GM12891 (cell line): ENCODE measurements around the gene NALCN.

ENCODE experiments used
- DNase-seq: peaks from one replicate; pipeline ENCODE4 v3.0.0; 2011; ENCODE audit warnings: low spot score; ENCODE audit not compliant: insufficient read length
- FAIRE-seq: peaks from 2 replicates; lab custom pipeline; 2011; peaks lifted over from hg19 to GRCh38; lab: Jason Lieb, UNC
- PAX5 ChIP-seq: IDR thresholded peaks from 2 replicates; pipeline ENCODE4 v1.6.1; 2011; ENCODE audit warnings: low read length, moderate library complexity, mild to moderate bottlenecking; ENCODE audit not compliant: insufficient read depth, severe bottlenecking
- POLR2A ChIP-seq: IDR thresholded peaks from 2 replicates; pipeline ENCODE4 v1.6.1; 2011; ENCODE audit warnings: low read depth, low read length, control low read depth
- POLR2AphosphoS5 ChIP-seq: IDR thresholded peaks from 2 replicates; pipeline ENCODE4 v1.6.1; 2011; ENCODE audit warnings: low read depth, low read length, control low read depth
- POU2F2 ChIP-seq: IDR thresholded peaks from 2 replicates; pipeline ENCODE4 v1.6.1; 2011; ENCODE audit warnings: low read depth, mild to moderate bottlenecking, control low read depth, low read length, moderate library complexity
- SPI1 ChIP-seq: IDR thresholded peaks from 2 replicates; pipeline ENCODE4 v1.6.1; 2011; ENCODE audit warnings: low read depth, low read length, control low read depth
- TAF1 ChIP-seq: IDR thresholded peaks from 2 replicates; pipeline ENCODE4 v1.6.1; 2011; ENCODE audit warnings: low read depth, low read length, control low read depth

Gene NALCN

GRCh38 chr13:101204270-101205020, 211.9 kb downstream of the NALCN start:
- DNase-seq = no peak
- no peak for FAIRE-seq
- TF ChIP-seq POLR2A = no peak
- TF ChIP-seq TAF1 = no peak
- TF ChIP-seq POU2F2 = no peak
- no peak for TF ChIP-seq SPI1
- TF ChIP-seq PAX5 = no peak
- no peak for TF ChIP-seq POLR2AphosphoS5

- DNase-seq (no peak), FAIRE-seq (no peak)
- TF ChIP-seq POLR2AphosphoS5 = no peak
- no peak for TF ChIP-seq POU2F2
- no peak for TF ChIP-seq PAX5
- no peak for TF ChIP-seq TAF1
- no peak for TF ChIP-seq POLR2A
- TF ChIP-seq SPI1 = no peak
Observed at GRCh38 chr13:101202590-101202989, 213.7 kb downstream of the NALCN start.

GRCh38 chr13:101190976-101191375, 225.3 kb downstream of the NALCN start:
- DNase-seq = no peak
- TF ChIP-seq POLR2AphosphoS5 = no peak
- TF ChIP-seq PAX5 = no peak
- TF ChIP-seq SPI1 = no peak
- TF ChIP-seq POLR2A = no peak
- no peak for TF ChIP-seq POU2F2
- no peak for TF ChIP-seq TAF1
- FAIRE-seq = no peak

GRCh38 chr13:101190337-101190736, 226.0 kb downstream of the NALCN start:
- FAIRE-seq (no peak), DNase-seq (no peak)
- no peak for TF ChIP-seq SPI1
- TF ChIP-seq POLR2AphosphoS5 = no peak
- TF ChIP-seq POLR2A = no peak
- TF ChIP-seq POU2F2 = no peak
- TF ChIP-seq PAX5 = no peak
- TF ChIP-seq TAF1 = no peak

- FAIRE-seq (no peak), DNase-seq (no peak)
- TF ChIP-seq POLR2AphosphoS5 = no peak
Observed at GRCh38 chr13:101185606-101186005, 230.7 kb downstream of the NALCN start.

DNA sequence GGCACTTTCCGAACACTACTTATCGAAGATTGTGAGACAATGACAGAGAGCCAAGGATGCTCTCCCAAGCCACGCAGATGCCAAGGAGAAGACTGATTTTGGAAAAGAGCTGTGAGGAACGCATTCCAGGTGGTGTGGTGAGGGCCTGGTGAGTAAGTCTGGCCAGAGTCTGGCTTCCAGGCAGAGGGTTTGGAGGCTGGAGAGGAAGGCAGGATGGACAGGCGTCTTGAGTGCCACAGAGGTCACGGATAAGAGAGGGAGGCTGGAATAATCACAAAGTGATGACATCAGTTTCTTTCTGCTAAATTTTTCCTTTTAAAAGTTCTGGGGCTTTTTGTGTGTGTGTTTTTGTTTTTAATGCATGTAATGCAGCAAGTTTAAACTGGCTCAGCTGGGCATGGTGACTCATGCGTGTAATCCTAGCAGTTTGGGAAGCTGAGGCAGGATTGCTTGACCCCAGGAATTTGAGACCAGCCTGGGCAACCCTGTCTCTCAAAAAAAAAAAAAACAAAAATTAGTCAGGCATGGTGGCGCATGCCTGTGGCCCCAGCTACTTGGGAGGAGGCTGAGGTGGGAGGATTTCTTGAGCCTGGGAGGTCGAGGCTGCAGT, 235.1 kb downstream of the NALCN start:
- no peak for DNase-seq
- FAIRE-seq = no peak
- TF ChIP-seq POU2F2 = no peak

- FAIRE-seq (no peak), DNase-seq (no peak)
- TF ChIP-seq POLR2AphosphoS5 = no peak
- TF ChIP-seq TAF1 = no peak
- TF ChIP-seq POLR2A = no peak
- TF ChIP-seq POU2F2 = no peak
- TF ChIP-seq PAX5 = no peak
- no peak for TF ChIP-seq SPI1
Observed at GRCh38 chr13:101179021-101179420, 237.3 kb downstream of the NALCN start.

- DNase-seq = no peak
- TF ChIP-seq POLR2AphosphoS5 = no peak
- no peak for TF ChIP-seq POLR2A
- TF ChIP-seq POU2F2 = no peak
- TF ChIP-seq PAX5 = no peak
- TF ChIP-seq TAF1 = no peak
- TF ChIP-seq SPI1 = no peak
- FAIRE-seq = no peak
Observed at GRCh38 chr13:101178406-101178805, 237.9 kb downstream of the NALCN start.

GRCh38 chr13:101170306-101170705, 246.0 kb downstream of the NALCN start:
- no peak for TF ChIP-seq SPI1
- no peak for FAIRE-seq
- DNase-seq = no peak

- TF ChIP-seq SPI1 = no peak
- no peak for TF ChIP-seq POLR2A
- no peak for TF ChIP-seq POLR2AphosphoS5
- TF ChIP-seq PAX5 = no peak
- no peak for TF ChIP-seq TAF1
- no peak for TF ChIP-seq POU2F2
- DNase-seq (no peak), FAIRE-seq (no peak)
Observed at GRCh38 chr13:101157261-101157660, 259.0 kb downstream of the NALCN start.
